Ascending aorta (tissue), 2 donors: ENCODE results near the gene RPS23. TPM values are rescaled to one million over a fixed set of nuclear protein-coding genes. Genes with fewer than 3 reads are reported as not detected.
"Not testable (repeated sequence)": the region's sequence is repeated elsewhere in the genome, so short reads cannot be mapped to it uniquely, and the experiment has no call there.

Source experiments
- DNase-seq, 2 donors: peaks; one replicate each; pipeline ENCODE4 v3.0.0-alpha.2; 2019; ENCODE audit warnings: low spot score in 2 of 2
- H3K27ac ChIP-seq, 2 donors: fragments of 200-600 bp; sonication (generic); one replicate each; pipeline ENCODE4 v1.5.1; 2016 to 2017; ENCODE audit warnings: mild to moderate bottlenecking in 1 of 2
- H3K27me3 ChIP-seq: fragments of 200-600 bp; sonication (generic); one replicate; pipeline ENCODE4 v1.5.1; 2017
- H3K36me3 ChIP-seq, 2 donors: fragments of 200-600 bp; sonication (generic); one replicate each; pipeline ENCODE4 v1.5.1; 2016
- H3K4me1 ChIP-seq, 2 donors: fragments of 200-600 bp; sonication (generic); one replicate each; pipeline ENCODE4 v1.5.1; 2016 to 2017; ENCODE audit warnings: mild to moderate bottlenecking in 1 of 2
- H3K4me3 ChIP-seq, 2 donors: fragments of 200-600 bp; sonication (generic); one replicate each; pipeline ENCODE4 v1.5.1; 2016 to 2017; ENCODE audit warnings: mild to moderate bottlenecking in 1 of 2
- H3K9me3 ChIP-seq, 2 donors: fragments of 200-600 bp; sonication (generic); one replicate each; pipeline ENCODE4 v1.5.1; 2016
- intact Hi-C: fragments of 100-400 bp; cut with DNase I; formaldehyde crosslinking; loops from one replicate; pipeline ENCODE4 v1.15.1; 2023
- total RNA-seq: library from RNA; depleted of rRNA; stranded (reverse); fragments of >200 nt; gene quantifications from one replicate; pipeline ENCODE4 v1.1.0, GENCODE V29; 2016
- TF ChIP-seq, protein P1 (sequence below), 3 experiments: fragments of 200-600 bp in 2 of 3; fragments of 450-650 bp in 1 of 3; sonication (generic) in 2 of 3; IDR thresholded peaks; one replicate each; pipeline ENCODE4 v1.5.1; 2016 to 2019; ENCODE audit warnings: antibody characterized with exemption in 3 of 3, mild to moderate bottlenecking in 1 of 3, moderate library complexity in 1 of 3

RPS23 gene
- total RNA-seq, 1 donor from 2014 or later = 1,118 TPM

DNA sequence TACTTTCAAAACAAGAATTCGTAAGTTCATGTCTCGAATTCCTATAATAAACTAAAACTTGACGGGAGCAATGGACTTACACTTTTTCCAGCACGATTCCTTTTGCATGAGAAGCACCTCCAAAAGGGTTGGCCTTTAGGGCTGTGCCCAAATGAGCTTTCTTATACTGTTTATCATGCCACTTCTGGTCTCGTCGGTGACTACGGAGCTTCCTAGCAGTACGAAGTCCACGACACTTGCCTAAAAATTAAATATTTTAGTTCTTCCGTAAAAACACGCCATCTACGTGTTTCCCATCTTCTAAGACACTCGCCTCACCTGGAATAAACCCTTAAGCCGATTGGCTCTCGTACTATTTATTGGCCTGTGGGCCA is 554 bp downstream of the RPS23 start:
- DNase-seq = no peak
- Histone ChIP-seq H3K9me3 (no peaks in the 10 kb centered on the region), H3K4me1 (peaks cover 0 to 19% of the 10 kb centered on the region in 2 donors), H3K4me3 (peak overlapping the region; percentile 74 to 90), H3K36me3 (peaks cover 32 to 35% of the 10 kb centered on the region in 2 donors), H3K27ac (peak overlapping the region; percentile 78), H3K27me3 (no peaks in the 10 kb centered on the region)
- intact Hi-C loops = no loop called here
- TF ChIP-seq, protein P1, sequence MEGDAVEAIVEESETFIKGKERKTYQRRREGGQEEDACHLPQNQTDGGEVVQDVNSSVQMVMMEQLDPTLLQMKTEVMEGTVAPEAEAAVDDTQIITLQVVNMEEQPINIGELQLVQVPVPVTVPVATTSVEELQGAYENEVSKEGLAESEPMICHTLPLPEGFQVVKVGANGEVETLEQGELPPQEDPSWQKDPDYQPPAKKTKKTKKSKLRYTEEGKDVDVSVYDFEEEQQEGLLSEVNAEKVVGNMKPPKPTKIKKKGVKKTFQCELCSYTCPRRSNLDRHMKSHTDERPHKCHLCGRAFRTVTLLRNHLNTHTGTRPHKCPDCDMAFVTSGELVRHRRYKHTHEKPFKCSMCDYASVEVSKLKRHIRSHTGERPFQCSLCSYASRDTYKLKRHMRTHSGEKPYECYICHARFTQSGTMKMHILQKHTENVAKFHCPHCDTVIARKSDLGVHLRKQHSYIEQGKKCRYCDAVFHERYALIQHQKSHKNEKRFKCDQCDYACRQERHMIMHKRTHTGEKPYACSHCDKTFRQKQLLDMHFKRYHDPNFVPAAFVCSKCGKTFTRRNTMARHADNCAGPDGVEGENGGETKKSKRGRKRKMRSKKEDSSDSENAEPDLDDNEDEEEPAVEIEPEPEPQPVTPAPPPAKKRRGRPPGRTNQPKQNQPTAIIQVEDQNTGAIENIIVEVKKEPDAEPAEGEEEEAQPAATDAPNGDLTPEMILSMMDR (IDR thresholded peaks at IDR 0.05) = no peak

DNA sequence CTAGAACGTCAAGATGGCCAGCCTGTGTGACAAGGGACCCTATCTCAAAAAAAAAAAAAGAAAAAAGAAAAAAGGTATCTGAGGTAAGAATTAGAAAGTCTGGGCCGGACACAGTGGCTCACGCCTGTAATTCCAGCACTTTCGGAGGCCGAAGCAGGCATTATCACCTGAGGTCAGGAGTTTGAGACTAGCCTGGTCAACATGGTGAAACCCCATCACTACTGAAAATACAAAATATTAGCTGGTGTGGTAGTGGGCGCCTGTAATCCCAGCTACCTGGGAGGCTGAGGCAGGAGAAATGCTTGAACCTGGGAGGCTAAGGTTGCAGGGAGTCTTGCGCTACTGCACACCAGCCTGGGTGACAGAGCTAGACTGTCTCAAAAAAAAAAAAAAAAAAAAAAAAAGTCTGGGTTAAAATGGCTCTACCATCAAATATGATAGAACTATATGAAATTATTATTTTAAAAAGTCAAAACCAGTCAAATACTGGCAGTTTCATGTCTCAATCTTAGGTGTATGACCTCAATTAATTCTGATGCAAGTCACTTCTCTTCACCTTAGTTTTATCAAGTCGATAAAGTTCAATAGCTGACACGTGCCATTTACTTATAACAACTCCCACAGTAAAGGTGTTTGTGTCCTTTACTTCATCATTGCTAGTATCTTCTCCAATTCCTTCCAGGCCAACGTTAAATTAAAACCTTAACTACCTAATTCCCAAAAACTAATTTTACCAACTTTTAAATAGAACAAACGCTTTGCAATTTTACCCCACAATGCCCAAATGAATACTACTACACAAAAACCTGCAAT is 1.1 kb downstream of the RPS23 start:
- peaks cover 32 to 35% of the 10 kb centered on the region in 2 donors for H3K36me3 ChIP-seq
- H3K4me1 ChIP-seq = peaks cover 0 to 19% of the 10 kb centered on the region in 2 donors
- peak overlapping the region in 1 of 2 donors; percentile 78 for H3K27ac ChIP-seq
- no peaks in the 10 kb centered on the region for H3K27me3 ChIP-seq
- TF ChIP-seq, protein P1 (IDR thresholded peaks at IDR 0.05) = no peak
- H3K4me3 ChIP-seq = peak overlapping the region; percentile 74 to 90
- intact Hi-C loops = no loop called here
- DNase-seq = no peak
- no peaks in the 10 kb centered on the region for H3K9me3 ChIP-seq

DNA sequence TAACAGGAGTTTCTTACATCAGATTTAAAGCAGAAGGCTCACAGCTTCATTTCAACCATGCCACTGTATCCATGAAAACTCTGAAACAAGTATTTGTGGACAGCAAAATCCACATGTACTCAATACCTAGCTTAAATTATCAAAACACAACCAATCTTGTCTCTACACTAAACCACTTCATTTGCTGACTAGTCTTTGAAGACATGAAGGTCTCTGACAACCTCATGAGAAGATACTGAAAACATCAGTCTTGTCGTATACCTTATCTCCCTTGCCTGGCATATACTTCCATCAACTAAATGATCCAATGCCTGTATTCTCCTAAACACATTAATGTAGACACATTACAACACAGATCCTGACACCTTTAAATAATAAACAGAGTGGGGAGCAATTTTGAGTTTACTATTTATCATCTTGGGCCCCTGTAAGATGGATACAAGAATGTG is 2.9 kb downstream of the RPS23 start:
- peaks cover 0 to 19% of the 10 kb centered on the region in 2 donors for H3K4me1 ChIP-seq
- H3K27ac ChIP-seq = no peak overlapping the region
- H3K4me3 ChIP-seq = no peak overlapping the region
- H3K36me3 ChIP-seq = peaks cover 32 to 35% of the 10 kb centered on the region in 2 donors
- TF ChIP-seq, protein P1 (IDR thresholded peaks at IDR 0.05) = no peak
- intact Hi-C loops = no loop called here
- DNase-seq = no peak
- H3K9me3 ChIP-seq = no peaks in the 10 kb centered on the region
- no peaks in the 10 kb centered on the region for H3K27me3 ChIP-seq

DNA sequence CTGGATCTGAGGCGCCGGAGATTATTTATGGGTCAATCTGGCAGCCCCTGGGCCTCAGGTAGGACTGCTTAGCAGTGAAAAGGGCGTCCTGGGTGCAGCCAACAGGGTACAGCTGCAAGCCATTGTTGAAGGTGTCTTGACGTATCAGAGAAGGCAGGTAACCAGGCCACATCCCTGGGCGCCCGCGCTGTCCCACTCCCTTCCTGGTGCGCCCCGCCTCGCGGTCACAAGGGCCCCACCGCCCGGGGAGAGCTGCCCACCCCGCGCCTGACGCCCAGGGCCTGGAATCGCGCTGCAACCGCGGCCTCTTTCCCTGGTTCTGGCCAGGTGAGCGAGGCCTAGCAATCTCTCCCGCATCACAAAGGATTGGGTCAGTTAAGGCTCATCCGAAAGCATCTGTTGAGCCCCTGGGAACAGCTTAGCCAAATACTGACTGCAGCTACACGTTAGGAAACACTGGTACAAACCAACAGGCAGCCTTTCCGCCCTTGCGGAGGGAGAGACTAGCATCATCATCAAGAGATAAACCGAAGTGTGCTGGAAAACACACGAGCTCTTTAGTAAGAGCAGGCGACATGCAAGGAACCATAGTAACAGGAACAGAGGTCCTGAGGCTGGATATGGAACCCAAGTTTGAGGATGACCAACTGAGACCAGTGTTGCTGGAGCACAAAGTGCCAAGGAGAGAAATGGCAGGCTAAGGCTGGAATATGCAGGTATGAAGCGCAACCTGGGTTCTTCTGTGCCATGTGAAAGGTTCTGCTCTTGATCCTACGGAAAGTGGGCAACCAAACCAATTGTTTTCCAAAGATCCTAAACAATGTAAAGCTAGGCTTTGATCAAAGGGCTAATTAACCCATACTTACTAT is 3.6 kb downstream of the RPS23 start:
- Histone ChIP-seq H3K27me3 (no peaks in the 10 kb centered on the region), H3K27ac (no peak overlapping the region), H3K36me3 (peaks cover 32 to 35% of the 10 kb centered on the region in 2 donors), H3K4me3 (no peak overlapping the region), H3K4me1 (peaks cover 0 to 19% of the 10 kb centered on the region in 2 donors), H3K9me3 (no peaks in the 10 kb centered on the region)
- TF ChIP-seq, protein P1 (IDR thresholded peaks at IDR 0.05) = no peak
- DNase-seq = no peak
- intact Hi-C loops = no loop called here

DNA sequence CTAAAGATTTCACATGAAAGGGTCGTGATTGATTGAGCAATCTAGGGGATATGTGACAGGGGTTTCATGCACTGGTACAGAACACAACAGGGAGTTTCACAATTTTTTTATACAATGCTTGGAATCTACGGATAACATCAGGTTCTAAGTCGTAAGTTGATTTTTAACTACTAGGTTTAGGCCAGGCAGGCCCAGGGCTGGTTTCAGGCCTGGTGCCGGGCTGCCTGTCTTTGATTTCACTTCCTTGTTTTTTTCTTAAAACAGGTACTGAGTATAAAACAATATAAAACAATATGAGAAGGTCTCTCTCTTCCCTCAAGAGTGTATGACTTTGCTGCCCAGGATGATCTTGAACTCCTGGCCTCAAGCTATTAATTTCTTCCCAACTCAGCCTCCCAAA is 4.7 kb downstream of the RPS23 start:
- intact Hi-C loops = not testable (repeated sequence)

DNA sequence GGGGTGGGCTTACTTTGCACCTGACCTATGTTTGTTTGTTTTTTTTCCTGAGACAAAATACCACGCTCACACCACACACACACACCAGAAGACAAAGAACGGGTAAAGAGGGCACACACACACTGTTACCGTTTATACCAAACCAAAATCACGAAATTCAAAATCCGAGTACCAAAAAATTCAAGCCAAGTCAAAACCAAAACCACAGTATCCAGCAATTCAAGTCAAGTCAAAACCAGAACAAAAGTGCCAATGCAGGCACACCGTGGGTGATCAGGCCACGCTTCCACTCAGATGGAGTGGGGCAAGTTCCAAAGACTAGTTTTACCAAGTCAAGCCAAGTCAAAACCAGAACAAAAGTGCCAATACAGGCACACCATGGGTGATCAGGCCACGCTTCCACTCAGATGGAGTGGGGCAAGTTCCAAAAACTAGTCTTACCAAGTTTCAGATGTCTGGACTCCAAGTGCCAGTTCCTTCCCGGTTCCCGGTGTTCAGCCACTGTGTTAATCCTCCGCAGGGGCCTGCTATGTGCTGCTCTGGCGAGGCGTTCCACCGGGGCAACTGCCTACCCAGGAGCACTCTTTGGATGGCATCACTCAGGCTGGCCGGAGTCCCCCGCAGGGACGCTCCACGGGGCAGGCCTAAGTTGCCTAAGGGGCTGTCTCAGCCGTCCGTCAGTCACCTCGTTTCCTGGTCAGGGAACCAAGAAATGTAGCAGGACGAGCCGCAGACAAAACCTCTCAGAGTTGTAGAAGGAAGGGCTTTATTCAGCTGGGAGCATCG is 5.4 kb downstream of the RPS23 start:
- peaks cover 0 to 13% of the 10 kb centered on the region in 2 donors for H3K4me1 ChIP-seq
- intact Hi-C loops, H3K9me3 ChIP-seq, H3K4me3 ChIP-seq, H3K27me3 ChIP-seq, H3K27ac ChIP-seq, DNase-seq: not testable (repeated sequence)
- peaks cover 32 to 35% of the 10 kb centered on the region in 2 donors for H3K36me3 ChIP-seq

More for the DNA sequence above, 4.7 kb downstream of the RPS23 start:
- H3K9me3 ChIP-seq, H3K4me3 ChIP-seq, H3K27me3 ChIP-seq, DNase-seq, H3K27ac ChIP-seq: not testable (repeated sequence)
- peaks cover 32 to 35% of the 10 kb centered on the region in 2 donors for H3K36me3 ChIP-seq
- peaks cover 0 to 13% of the 10 kb centered on the region in 2 donors for H3K4me1 ChIP-seq

DNA sequence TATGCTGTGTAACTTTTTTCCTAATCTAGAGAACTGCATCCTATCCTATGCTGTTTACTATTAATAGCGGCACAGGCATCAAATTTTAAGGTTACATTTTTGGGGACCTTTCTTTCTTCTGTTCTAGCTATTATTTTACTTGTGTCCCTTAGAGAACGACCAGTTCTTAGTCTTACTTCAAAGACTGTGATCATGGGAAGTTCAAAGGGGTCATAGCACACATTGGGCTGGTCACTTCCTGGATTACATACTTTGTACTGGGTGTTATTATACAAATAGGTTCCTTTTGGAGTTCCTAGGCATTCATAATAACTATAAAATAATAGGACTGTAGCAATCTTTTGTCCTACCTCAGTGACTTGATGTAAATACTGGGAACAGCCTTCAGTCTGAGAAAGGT is 8.8 kb downstream of the RPS23 start:
- DNase-seq, H3K4me1 ChIP-seq, H3K4me3 ChIP-seq, H3K9me3 ChIP-seq, intact Hi-C loops, H3K27me3 ChIP-seq, H3K27ac ChIP-seq: not testable (repeated sequence)
- H3K36me3 ChIP-seq = peaks cover 10 to 11% of the 10 kb centered on the region in 2 donors

DNA sequence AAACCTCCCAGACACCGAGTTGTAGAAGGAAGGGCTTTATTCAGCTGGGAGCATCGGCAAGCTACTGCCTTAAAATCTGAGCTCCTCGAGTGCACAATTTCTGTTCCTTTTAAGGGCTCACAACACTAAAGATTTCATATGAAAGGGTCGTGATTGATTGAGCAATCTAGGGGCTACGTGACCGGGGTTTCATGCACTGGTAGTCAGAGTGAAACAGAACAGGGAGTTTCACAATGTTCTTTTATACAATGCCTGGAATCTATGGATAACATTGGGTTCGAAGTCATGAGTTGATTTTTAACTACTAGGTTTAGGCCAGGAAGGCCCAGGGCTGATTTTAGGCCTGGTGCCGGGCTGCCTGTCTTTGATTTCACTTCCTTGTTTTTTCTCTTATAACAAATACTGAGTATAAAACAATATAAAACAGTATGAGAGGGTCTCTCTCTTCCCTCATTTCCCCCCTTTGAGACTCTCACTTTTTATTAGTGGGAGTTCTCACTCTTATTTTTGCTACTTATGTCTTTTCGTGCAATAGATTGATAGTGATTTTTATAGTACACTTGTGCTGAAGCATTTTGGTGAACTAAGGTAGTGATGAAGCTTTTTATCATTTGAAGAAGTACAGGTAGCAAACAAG is 10.7 kb downstream of the RPS23 start:
- H3K4me1 ChIP-seq = peaks cover 0 to 11% of the 10 kb centered on the region in 2 donors
- H3K27ac ChIP-seq, DNase-seq, H3K9me3 ChIP-seq, H3K36me3 ChIP-seq, H3K4me3 ChIP-seq, H3K27me3 ChIP-seq, intact Hi-C loops: not testable (repeated sequence)
